SK-N-SH treated with all-trans-retinoic acid at 6 μM for 48 hours (cell line): ENCODE results near the gene LRCOL1.

Experiments used
- ATAC-seq: fragments of 200-7000 bp; cut with Tn5 transposase; 3 replicates; pipeline ENCODE4 v1.9.1; 2020; ENCODE audit warnings: mild to moderate bottlenecking, moderate library complexity
- ARNTL ChIP-seq: fragments of 450-650 bp; formaldehyde crosslinking; IDR thresholded peaks from 2 replicates; pipeline ENCODE4 v1.5.0; 2020; ENCODE audit warnings: low read depth, mild to moderate bottlenecking, moderate library complexity, borderline replicate concordance
- BACH2 ChIP-seq: fragments of 250-450 bp; sonication (Bioruptor Pico); IDR thresholded peaks from 2 replicates; pipeline ENCODE4 v1.9.0; 2021; ENCODE audit warnings: mild to moderate bottlenecking, borderline replicate concordance
- CSDC2 ChIP-seq: fragments of 250-450 bp; sonication (Bioruptor Pico); IDR thresholded peaks from 2 replicates; pipeline ENCODE4 v1.5.0; 2020; ENCODE audit warnings: mild to moderate bottlenecking, moderate library complexity
- CSRNP3 ChIP-seq: fragments of 250-450 bp; sonication (Bioruptor Pico); IDR thresholded peaks from 2 replicates; pipeline ENCODE4 v1.5.1; 2021; ENCODE audit warnings: mild to moderate bottlenecking, moderate library complexity
- ESRRG ChIP-seq: fragments of 250-450 bp; sonication (Bioruptor Pico); IDR thresholded peaks from 2 replicates; pipeline ENCODE4 v1.6.1; 2021; ENCODE audit warnings: mild to moderate bottlenecking
- OSR1 ChIP-seq: fragments of 250-450 bp; sonication (Bioruptor Pico); IDR thresholded peaks from 2 replicates; pipeline ENCODE4 v1.8.0; 2022; ENCODE audit warnings: moderate library complexity, mild to moderate bottlenecking, inconsistent platforms
- POU6F1 ChIP-seq: fragments of 250-450 bp; sonication (Bioruptor Pico); IDR thresholded peaks from 2 replicates; pipeline ENCODE4 v1.8.0; 2021; ENCODE audit warnings: low read depth, mild to moderate bottlenecking, moderate library complexity, borderline replicate concordance
- PPARA ChIP-seq: fragments of 250-450 bp; sonication (Bioruptor Pico); IDR thresholded peaks from 2 replicates; pipeline ENCODE4 v1.5.0; 2020; ENCODE audit warnings: mild to moderate bottlenecking, borderline replicate concordance
- RARB ChIP-seq: fragments of 250-450 bp; sonication (Bioruptor Pico); IDR thresholded peaks from 2 replicates; pipeline ENCODE4 v1.8.0; 2021; ENCODE audit warnings: mild to moderate bottlenecking, moderate library complexity
- SNAI2 ChIP-seq: fragments of 250-450 bp; sonication (Bioruptor Pico); IDR thresholded peaks from 2 replicates; pipeline ENCODE4 v1.5.0; 2020; ENCODE audit warnings: mild to moderate bottlenecking, moderate library complexity
- TCF4 ChIP-seq: fragments of 250-450 bp; sonication (Bioruptor Pico); IDR thresholded peaks from 2 replicates; pipeline ENCODE4 v1.8.0; 2021; ENCODE audit warnings: mild to moderate bottlenecking, moderate library complexity, borderline replicate concordance
- ZC3H10 ChIP-seq: fragments of 250-450 bp; sonication (Bioruptor Pico); IDR thresholded peaks from 2 replicates; pipeline ENCODE4 v1.5.1; 2021; ENCODE audit warnings: mild to moderate bottlenecking, moderate library complexity
- ZFP3 ChIP-seq: fragments of 250-450 bp; sonication (Bioruptor Pico); IDR thresholded peaks from 2 replicates; pipeline ENCODE4 v1.5.0; 2020; ENCODE audit warnings: mild to moderate bottlenecking, moderate library complexity
- ZFP30 ChIP-seq: fragments of 450-650 bp; formaldehyde crosslinking; IDR thresholded peaks from 2 replicates; pipeline ENCODE4 v1.5.0; 2022; ENCODE audit warnings: mild to moderate bottlenecking, moderate library complexity
- ZNF565 ChIP-seq: fragments of 450-650 bp; formaldehyde crosslinking; conservative IDR thresholded peaks from 2 replicates; pipeline ENCODE4 v1.5.0; 2020; ENCODE audit warnings: low read depth, mild to moderate bottlenecking, moderate library complexity
- ZNF70 ChIP-seq: fragments of 450-650 bp; formaldehyde crosslinking; IDR thresholded peaks from 2 replicates; pipeline ENCODE4 v1.5.0; 2020; ENCODE audit warnings: mild to moderate bottlenecking, moderate library complexity
- ZNF8 ChIP-seq: fragments of 450-650 bp; formaldehyde crosslinking; IDR thresholded peaks from 2 replicates; pipeline ENCODE4 v1.5.0; 2020; ENCODE audit warnings: mild to moderate bottlenecking, moderate library complexity
- TF ChIP-seq, protein P1 (sequence below): fragments of 250-450 bp; sonication (Bioruptor Pico); IDR thresholded peaks from 2 replicates; pipeline ENCODE4 v1.5.1; 2020; ENCODE audit warnings: low read depth, mild to moderate bottlenecking, moderate library complexity
- TF ChIP-seq, protein P2 (sequence below): fragments of 250-450 bp; sonication (Bioruptor Pico); IDR thresholded peaks from 2 replicates; pipeline ENCODE4 v1.5.0; 2020; ENCODE audit warnings: mild to moderate bottlenecking, moderate library complexity

LRCOL1 gene

GRCh38 chr12:132615579-132616038 is 5.2 kb upstream of the LRCOL1 start:
- ATAC-seq, result no peak
- TF ChIP-seq ZNF8 (CRISPR knock-in tag) (no peak), CSRNP3 (no peak), SNAI2 (CRISPR knock-in tag) (no peak)

GRCh38 chr12:132614861-132615578 is 4.6 kb upstream of the LRCOL1 start:
- TF ChIP-seq CSDC2 (CRISPR knock-in tag), result no peak
- no peak for TF ChIP-seq ZC3H10 (CRISPR knock-in tag)
- peak; percentile 86 for ATAC-seq

DNA sequence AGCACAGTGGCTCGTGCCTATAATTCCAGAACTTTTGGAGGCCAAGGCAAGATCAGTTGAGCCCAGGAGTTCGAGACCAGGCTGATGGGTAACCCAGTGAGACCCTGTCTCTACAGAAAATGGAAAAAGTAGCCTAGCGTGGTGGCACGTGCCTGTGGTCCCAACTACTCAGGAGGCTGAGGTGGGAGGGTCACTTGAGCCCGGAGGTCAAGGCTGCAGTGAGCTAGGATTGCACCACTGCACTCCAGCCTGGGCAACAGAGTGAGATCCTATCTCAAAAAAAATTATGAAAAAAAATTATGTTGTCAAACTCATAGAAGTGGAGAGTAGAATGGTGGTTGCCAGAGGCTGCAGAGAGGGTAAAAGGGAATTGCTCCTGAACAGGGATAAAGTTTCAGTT is 3.6 kb upstream of the LRCOL1 start:
- TF ChIP-seq PPARA (CRISPR knock-in tag) (no peak), ZFP3 (CRISPR knock-in tag) (no peak), RARB (CRISPR knock-in tag) (no peak), ESRRG (no peak), POU6F1 (CRISPR knock-in tag) (no peak), TCF4 (CRISPR knock-in tag) (no peak), BACH2 (CRISPR knock-in tag) (no peak), ZNF565 (CRISPR knock-in tag) (no peak)
- ATAC-seq, result no peak

DNA sequence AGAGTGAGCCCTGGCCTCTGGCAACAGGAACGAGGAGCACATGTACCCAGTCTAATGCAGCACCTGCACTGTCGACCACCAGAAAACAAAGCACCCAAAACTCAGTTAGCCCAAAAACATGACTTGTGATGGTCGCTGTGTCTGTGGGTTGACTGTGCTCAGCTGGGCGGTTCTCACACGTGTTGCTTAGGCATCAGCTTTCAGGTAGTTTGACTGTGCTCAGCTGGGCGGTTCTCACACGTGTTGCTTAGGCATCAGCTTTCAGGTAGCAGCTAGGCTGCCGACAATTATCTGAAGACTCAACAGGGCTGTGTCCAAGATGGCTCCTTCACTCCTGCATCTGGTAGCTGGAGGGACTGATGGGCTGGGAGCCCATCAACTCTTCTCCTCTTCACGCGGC is 1.2 kb upstream of the LRCOL1 start:
- no peak for ATAC-seq
- no peak for TF ChIP-seq CSRNP3
- TF ChIP-seq, protein P1, sequence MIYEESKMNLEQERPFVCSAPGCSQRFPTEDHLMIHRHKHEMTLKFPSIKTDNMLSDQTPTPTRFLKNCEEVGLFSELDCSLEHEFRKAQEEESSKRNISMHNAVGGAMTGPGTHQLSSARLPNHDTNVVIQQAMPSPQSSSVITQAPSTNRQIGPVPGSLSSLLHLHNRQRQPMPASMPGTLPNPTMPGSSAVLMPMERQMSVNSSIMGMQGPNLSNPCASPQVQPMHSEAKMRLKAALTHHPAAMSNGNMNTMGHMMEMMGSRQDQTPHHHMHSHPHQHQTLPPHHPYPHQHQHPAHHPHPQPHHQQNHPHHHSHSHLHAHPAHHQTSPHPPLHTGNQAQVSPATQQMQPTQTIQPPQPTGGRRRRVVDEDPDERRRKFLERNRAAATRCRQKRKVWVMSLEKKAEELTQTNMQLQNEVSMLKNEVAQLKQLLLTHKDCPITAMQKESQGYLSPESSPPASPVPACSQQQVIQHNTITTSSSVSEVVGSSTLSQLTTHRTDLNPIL (CRISPR knock-in tag), result no peak
- TF ChIP-seq CSDC2 (CRISPR knock-in tag), result no peak
- TF ChIP-seq TCF4 (CRISPR knock-in tag), result no peak
- TF ChIP-seq ZFP30, result no peak
- no peak for TF ChIP-seq ZNF70 (CRISPR knock-in tag)
- TF ChIP-seq ZC3H10 (CRISPR knock-in tag), result no peak
- no peak for TF ChIP-seq ARNTL (CRISPR knock-in tag)
- no peak for TF ChIP-seq PPARA (CRISPR knock-in tag)
- no peak for TF ChIP-seq OSR1

DNA sequence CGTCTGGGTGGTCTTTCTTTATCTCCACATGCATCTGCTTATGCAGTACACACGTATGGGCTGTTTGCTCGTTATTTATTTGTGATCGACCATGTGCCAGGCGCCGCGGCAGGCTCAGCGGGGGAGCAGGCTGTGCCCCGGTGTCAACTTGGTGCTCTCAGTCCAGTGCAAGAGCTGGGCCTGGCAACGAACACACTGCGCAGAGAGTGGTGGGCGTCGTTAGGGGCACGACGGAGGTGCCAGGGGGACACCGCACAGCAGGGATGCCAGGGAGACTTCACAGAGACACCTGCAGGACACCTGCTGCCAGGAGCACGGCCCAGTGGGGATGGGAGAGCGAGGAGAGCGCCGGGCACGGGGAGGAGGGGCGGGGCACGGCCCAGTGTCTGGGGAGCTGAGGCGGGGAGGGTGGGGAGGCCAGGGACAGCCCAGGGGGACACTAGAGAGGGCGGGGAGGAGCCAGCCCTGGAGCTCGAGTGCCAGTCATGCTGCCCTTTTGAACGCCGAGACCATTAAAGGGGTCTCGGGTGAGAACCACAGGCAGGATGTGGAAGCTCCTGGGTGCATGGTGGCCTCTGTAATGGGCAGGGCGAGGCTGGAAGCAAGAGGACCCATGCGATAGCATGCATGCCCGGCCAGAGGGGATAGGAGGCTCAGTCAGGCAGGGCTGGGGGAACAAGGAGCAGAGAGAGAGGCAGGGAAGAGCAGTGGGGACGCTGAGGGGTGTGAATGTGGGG is 652 bp upstream of the LRCOL1 start:
- ATAC-seq, result no peak
- TF ChIP-seq ZFP30 (no peak), ZNF70 (CRISPR knock-in tag) (no peak), ZC3H10 (CRISPR knock-in tag) (no peak), POU6F1 (CRISPR knock-in tag) (no peak), ARNTL (CRISPR knock-in tag) (no peak), ZFP3 (CRISPR knock-in tag) (no peak)
- TF ChIP-seq, protein P2, sequence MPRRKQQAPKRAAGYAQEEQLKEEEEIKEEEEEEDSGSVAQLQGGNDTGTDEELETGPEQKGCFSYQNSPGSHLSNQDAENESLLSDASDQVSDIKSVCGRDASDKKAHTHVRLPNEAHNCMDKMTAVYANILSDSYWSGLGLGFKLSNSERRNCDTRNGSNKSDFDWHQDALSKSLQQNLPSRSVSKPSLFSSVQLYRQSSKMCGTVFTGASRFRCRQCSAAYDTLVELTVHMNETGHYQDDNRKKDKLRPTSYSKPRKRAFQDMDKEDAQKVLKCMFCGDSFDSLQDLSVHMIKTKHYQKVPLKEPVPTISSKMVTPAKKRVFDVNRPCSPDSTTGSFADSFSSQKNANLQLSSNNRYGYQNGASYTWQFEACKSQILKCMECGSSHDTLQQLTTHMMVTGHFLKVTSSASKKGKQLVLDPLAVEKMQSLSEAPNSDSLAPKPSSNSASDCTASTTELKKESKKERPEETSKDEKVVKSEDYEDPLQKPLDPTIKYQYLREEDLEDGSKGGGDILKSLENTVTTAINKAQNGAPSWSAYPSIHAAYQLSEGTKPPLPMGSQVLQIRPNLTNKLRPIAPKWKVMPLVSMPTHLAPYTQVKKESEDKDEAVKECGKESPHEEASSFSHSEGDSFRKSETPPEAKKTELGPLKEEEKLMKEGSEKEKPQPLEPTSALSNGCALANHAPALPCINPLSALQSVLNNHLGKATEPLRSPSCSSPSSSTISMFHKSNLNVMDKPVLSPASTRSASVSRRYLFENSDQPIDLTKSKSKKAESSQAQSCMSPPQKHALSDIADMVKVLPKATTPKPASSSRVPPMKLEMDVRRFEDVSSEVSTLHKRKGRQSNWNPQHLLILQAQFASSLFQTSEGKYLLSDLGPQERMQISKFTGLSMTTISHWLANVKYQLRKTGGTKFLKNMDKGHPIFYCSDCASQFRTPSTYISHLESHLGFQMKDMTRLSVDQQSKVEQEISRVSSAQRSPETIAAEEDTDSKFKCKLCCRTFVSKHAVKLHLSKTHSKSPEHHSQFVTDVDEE, result no peak
- TF ChIP-seq, all 23 proteins: peak for 0
